GM12891 (cell line): ENCODE measurements around the gene SPTBN1.

Experiments
- PAX5 ChIP-seq: IDR thresholded peaks from 2 replicates; pipeline ENCODE4 v1.6.1; 2011; ENCODE audit warnings: low read length, moderate library complexity, mild to moderate bottlenecking; ENCODE audit not compliant: insufficient read depth, severe bottlenecking
- POLR2A ChIP-seq: IDR thresholded peaks from 2 replicates; pipeline ENCODE4 v1.6.1; 2011; ENCODE audit warnings: low read depth, low read length, control low read depth
- POLR2AphosphoS5 ChIP-seq: IDR thresholded peaks from 2 replicates; pipeline ENCODE4 v1.6.1; 2011; ENCODE audit warnings: low read depth, low read length, control low read depth
- POU2F2 ChIP-seq: IDR thresholded peaks from 2 replicates; pipeline ENCODE4 v1.6.1; 2011; ENCODE audit warnings: low read depth, mild to moderate bottlenecking, control low read depth, low read length, moderate library complexity
- SPI1 ChIP-seq: IDR thresholded peaks from 2 replicates; pipeline ENCODE4 v1.6.1; 2011; ENCODE audit warnings: low read depth, low read length, control low read depth
- TAF1 ChIP-seq: IDR thresholded peaks from 2 replicates; pipeline ENCODE4 v1.6.1; 2011; ENCODE audit warnings: low read depth, low read length, control low read depth

GRCh38 chr2:54666131-54666633 is 210.1 kb downstream of the SPTBN1 start:
- TF ChIP-seq TAF1 (no peak), POLR2A (no peak), POU2F2 (no peak), POLR2AphosphoS5 (no peak), SPI1 (no peak), PAX5 (no peak)
